Subcutaneous abdominal adipose tissue (tissue), 5 donors: ENCODE measurements around the gene CADM4.
"Not testable (repeated sequence)": the region's sequence is repeated elsewhere in the genome, so short reads cannot be mapped to it uniquely, and the experiment has no call there.

Source experiments
- H3K27ac ChIP-seq: one replicate; pipeline ENCODE4 v1.7.0; 2013; ENCODE audit warnings: low read depth, mild to moderate bottlenecking, inconsistent platforms, low read length, moderate library complexity
- H3K27me3 ChIP-seq, 5 donors: one replicate each; pipeline ENCODE4 v1.7.0; 2013; ENCODE audit warnings: low read length in 5 of 5, inconsistent platforms in 1 of 5; ENCODE audit not compliant: control insufficient read depth in 5 of 5, insufficient read depth in 4 of 5
- H3K36me3 ChIP-seq, 5 donors: one replicate each; pipeline ENCODE4 v1.7.0; 2013; ENCODE audit warnings: low read length in 5 of 5; ENCODE audit not compliant: control insufficient read depth in 5 of 5, insufficient read depth in 5 of 5
- H3K4me1 ChIP-seq, 5 donors: one replicate each; pipeline ENCODE4 v1.7.0; 2013; ENCODE audit warnings: low read length in 5 of 5, mild to moderate bottlenecking in 3 of 5, moderate library complexity in 1 of 5; ENCODE audit not compliant: control insufficient read depth in 5 of 5, insufficient read depth in 5 of 5
- H3K4me3 ChIP-seq, 5 donors: one replicate each; pipeline ENCODE4 v1.7.0; 2013; ENCODE audit warnings: low read length in 5 of 5, low read depth in 1 of 5
- H3K9ac ChIP-seq, 5 donors: one replicate each; pipeline ENCODE4 v1.7.0; 2013; ENCODE audit warnings: low read length in 5 of 5, mild to moderate bottlenecking in 4 of 5, moderate library complexity in 3 of 5
- H3K9me3 ChIP-seq, 5 donors: one replicate each; pipeline ENCODE4 v1.7.0; 2013; ENCODE audit warnings: low read length in 5 of 5; ENCODE audit not compliant: control insufficient read depth in 5 of 5
- donor health status: healthy.
- donor health status: healthy.
- donor health status: healthy.
- donor health status: healthy.
- donor health status: healthy.

Gene CADM4

GRCh38 chr19:43589678-43590077, 50.0 kb downstream of the CADM4 start:
- Histone ChIP-seq H3K27me3 (no peaks in the 10 kb centered on the region), H3K4me3 (no peak overlapping the region)

DNA sequence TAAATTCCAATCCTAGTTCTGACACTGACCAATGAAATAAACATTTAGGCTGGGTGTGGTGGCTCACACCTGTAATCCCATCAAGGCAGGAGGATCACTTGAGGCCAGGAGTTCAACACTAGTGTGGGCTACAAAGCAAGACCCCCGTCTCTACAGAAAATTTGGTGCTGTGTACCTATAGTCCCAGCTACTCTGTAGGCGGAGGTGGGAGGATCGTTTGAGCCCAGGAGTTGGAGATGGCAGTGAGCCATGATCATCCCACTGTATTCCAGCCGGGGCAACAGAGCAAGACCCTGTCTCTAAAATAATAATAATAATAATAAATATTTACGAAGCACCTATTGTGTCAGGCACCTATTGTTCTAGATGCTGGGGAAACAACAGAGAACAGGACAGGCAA, 50.4 kb downstream of the CADM4 start:
- Histone ChIP-seq H3K36me3 (peaks cover 0 to 51% (median 39%) of the 10 kb centered on the region in 5 donors), H3K27me3 (no peaks in the 10 kb centered on the region), H3K27ac (no peak overlapping the region), H3K9me3 (no peaks in the 10 kb centered on the region), H3K9ac (no peak overlapping the region), H3K4me3 (no peak overlapping the region), H3K4me1 (peaks cover 0 to 12% (median 8%) of the 10 kb centered on the region in 5 donors)

More at GRCh38 chr19:43589678-43590077, 50.0 kb downstream of the CADM4 start:
- H3K9ac ChIP-seq: no peak overlapping the region
- H3K27ac ChIP-seq: no peak overlapping the region
- H3K36me3 ChIP-seq: peaks cover 0 to 51% (median 39%) of the 10 kb centered on the region in 5 donors
- H3K4me1 ChIP-seq: peaks cover 0 to 15% (median 12%) of the 10 kb centered on the region in 5 donors
- no peaks in the 10 kb centered on the region for H3K9me3 ChIP-seq

DNA sequence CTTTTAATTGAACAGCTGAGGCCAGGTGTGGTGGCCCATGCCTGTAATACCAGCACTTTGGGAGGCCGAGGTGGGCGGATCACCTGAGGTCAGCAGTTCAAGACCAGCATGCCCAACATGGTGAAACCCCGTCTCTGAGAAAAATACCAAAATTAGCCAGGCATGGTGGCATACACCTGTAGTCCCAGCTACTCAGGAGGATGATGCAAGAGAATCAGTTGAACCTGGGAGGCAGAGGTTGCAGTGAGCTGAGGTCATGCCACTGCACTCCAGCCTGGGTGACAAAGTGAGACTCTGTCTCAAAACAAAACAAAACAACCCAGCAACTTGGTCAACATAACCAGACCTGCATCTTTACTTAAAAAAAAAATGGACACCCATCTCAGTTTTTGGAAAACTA, 52.6 kb downstream of the CADM4 start:
- H3K9me3 ChIP-seq, H3K27ac ChIP-seq, H3K4me1 ChIP-seq, H3K27me3 ChIP-seq, H3K4me3 ChIP-seq, H3K9ac ChIP-seq: not testable (repeated sequence)
- H3K36me3 ChIP-seq: peaks cover 0 to 32% (median 22%) of the 10 kb centered on the region in 5 donors

- no peaks in the 10 kb centered on the region for H3K9me3 ChIP-seq
- H3K4me1 ChIP-seq: peaks cover 0 to 6% (median 2%) of the 10 kb centered on the region in 5 donors
- no peak overlapping the region for H3K9ac ChIP-seq
- H3K27me3 ChIP-seq: no peaks in the 10 kb centered on the region
- no peak overlapping the region for H3K27ac ChIP-seq
- H3K36me3 ChIP-seq: peaks cover 0 to 26% (median 19%) of the 10 kb centered on the region in 5 donors
- H3K4me3 ChIP-seq: no peak overlapping the region
These were observed 53.3 kb downstream of the CADM4 start for GRCh38 chr19:43586346-43586745.

DNA sequence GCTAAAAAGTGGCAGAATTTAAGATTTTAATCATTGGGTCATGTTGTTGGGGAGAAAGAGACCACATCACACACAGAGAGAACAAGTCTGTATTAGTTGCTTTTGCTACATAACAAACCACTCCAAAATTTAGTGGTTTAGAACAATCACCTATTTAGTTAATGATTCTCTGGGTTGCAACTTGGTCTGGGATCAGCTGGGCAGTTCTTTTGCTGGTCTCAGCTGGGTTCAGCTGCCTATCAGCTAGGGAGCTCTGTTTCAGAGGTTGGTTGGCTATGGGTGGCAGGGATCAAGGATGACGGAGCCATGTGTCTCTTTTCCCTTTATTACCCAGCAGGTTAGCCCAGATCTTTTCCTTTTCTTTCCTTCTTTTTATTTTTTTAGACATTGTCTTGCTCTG, 55.2 kb downstream of the CADM4 start:
- Histone ChIP-seq H3K27ac (no peak overlapping the region), H3K9ac (no peak overlapping the region), H3K4me3 (no peak overlapping the region), H3K27me3 (no peaks in the 10 kb centered on the region), H3K9me3 (no peaks in the 10 kb centered on the region), H3K4me1 (peaks cover 0 to 21% (median 17%) of the 10 kb centered on the region in 5 donors), H3K36me3 (peaks cover 0 to 12% (median 7%) of the 10 kb centered on the region in 5 donors)

GRCh38 chr19:43582495-43582894, 57.2 kb downstream of the CADM4 start:
- Histone ChIP-seq H3K36me3 (peaks cover 0 to 11% (median 5%) of the 10 kb centered on the region in 5 donors), H3K9me3 (no peaks in the 10 kb centered on the region), H3K27me3 (no peaks in the 10 kb centered on the region), H3K27ac (no peak overlapping the region), H3K9ac (no peak overlapping the region), H3K4me3 (no peak overlapping the region), H3K4me1 (peaks cover 0 to 21% (median 17%) of the 10 kb centered on the region in 5 donors)

DNA sequence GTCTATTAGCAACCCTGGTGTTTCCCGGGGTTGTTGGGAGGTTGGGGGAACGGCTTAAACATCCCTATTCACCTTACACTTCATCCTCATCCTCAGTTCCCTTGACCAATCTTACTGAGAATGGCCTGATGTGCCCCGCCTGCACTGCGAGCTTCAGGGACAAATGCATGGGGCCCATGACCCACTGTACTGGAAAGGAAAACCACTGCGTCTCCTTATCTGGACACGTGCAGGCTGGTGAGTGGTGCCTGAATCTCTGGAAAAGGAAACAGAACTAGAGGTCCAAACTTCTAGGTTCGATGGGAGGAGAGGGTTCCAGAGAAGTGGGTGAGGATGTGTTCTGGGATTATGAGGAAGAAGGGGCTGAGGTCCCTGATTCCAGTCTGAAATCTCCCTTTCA, 58.2 kb downstream of the CADM4 start:
- H3K4me1 ChIP-seq: peaks cover 0 to 21% (median 17%) of the 10 kb centered on the region in 5 donors
- H3K27me3 ChIP-seq: no peaks in the 10 kb centered on the region
- no peaks in the 10 kb centered on the region for H3K9me3 ChIP-seq
- H3K27ac ChIP-seq: no peak overlapping the region
- H3K9ac ChIP-seq: peak overlapping the region in 3 of 5 donors; percentile 1 to 53 (median 26)
- peaks cover 0 to 7% (median 2%) of the 10 kb centered on the region in 5 donors for H3K36me3 ChIP-seq
- H3K4me3 ChIP-seq: peak overlapping the region in 4 of 5 donors; percentile 64 to 77 (median 66)

DNA sequence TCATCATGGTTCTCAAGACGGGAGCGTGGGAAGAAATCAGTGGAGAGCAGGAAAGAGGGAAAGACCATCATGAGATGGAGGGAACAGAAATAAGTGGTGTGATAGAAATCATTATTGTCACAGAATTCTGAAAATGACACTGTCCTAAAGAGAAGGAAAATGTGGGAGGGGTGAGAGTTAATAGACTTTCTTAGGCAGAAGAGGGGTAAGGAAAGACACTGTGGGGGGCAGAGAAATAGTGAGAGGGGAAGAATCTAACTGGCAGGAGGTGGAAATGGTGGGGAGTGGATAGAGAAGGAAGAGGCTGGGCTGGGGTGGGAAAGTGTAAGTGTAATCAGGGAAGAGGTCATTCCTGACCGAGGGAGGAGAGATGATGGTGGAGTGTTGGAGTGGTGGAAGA, 60.9 kb downstream of the CADM4 start:
- Histone ChIP-seq H3K27me3 (no peaks in the 10 kb centered on the region), H3K4me1 (peaks cover 5 to 37% (median 34%) of the 10 kb centered on the region in 5 donors)

GRCh38 chr19:43575955-43576878, 63.4 kb downstream of the CADM4 start:
- Histone ChIP-seq H3K4me1 (peaks cover 5 to 36% (median 30%) of the 10 kb centered on the region in 5 donors), H3K4me3 (peak overlapping the region; percentile 39 to 95 (median 88)), H3K36me3 (peaks cover 2 to 8% (median 6%) of the 10 kb centered on the region in 5 donors), H3K9me3 (no peaks in the 10 kb centered on the region), H3K27ac (no peak overlapping the region), H3K9ac (no peak overlapping the region), H3K27me3 (no peaks in the 10 kb centered on the region)

More for the DNA sequence above, 60.9 kb downstream of the CADM4 start:
- Histone ChIP-seq H3K4me3 (no peak overlapping the region), H3K36me3 (no peaks in the 10 kb centered on the region), H3K9me3 (no peaks in the 10 kb centered on the region), H3K9ac (no peak overlapping the region), H3K27ac (no peak overlapping the region)
